Dedifferentiated amniotic fluid mesenchymal stem cell (primary cell): ENCODE measurements around the gene BCAN.
"Not testable (repeated sequence)": the region's sequence is repeated elsewhere in the genome, so short reads cannot be mapped to it uniquely, and the experiment has no call there.

Experiments used
- DNase-seq: peaks from one replicate; pipeline ENCODE4 v3.0.0-alpha.2; 2016; ENCODE audit errors: extremely low spot score

The BCAN gene

GRCh38 chr1:156615946-156616345, 26.0 kb upstream of the BCAN start:
- no peak for DNase-seq

GRCh38 chr1:156616463-156616862, 25.5 kb upstream of the BCAN start:
- DNase-seq: no peak

- no peak for DNase-seq
These were observed 22.9 kb upstream of the BCAN start, which contains the start of gene HAPLN2 for GRCh38 chr1:156618853-156619581. Gene HAPLN2 (plus strand): TSS chr1:156619415. CDS start chr1:156623491, 4,076 bp downstream.

- DNase-seq: no peak
These were observed 22.3 kb upstream of the BCAN start for GRCh38 chr1:156619582-156619955.

- no peak for DNase-seq
These were observed 19.2 kb upstream of the BCAN start for GRCh38 chr1:156622581-156623297.

GRCh38 chr1:156623946-156624813, 17.7 kb upstream of the BCAN start:
- DNase-seq: no peak

- no peak for DNase-seq
These were observed 17.0 kb upstream of the BCAN start for GRCh38 chr1:156624814-156625435.

GRCh38 chr1:156625436-156626078, 16.4 kb upstream of the BCAN start:
- no peak for DNase-seq

- no peak for DNase-seq
These were observed 15.9 kb upstream of the BCAN start for GRCh38 chr1:156626079-156626438.

- no peak for DNase-seq
These were observed 14.5 kb upstream of the BCAN start for GRCh38 chr1:156627313-156627880.

GRCh38 chr1:156629823-156630449, 12.0 kb upstream of the BCAN start:
- no peak for DNase-seq

- DNase-seq: not testable (repeated sequence)
These were observed 10.8 kb upstream of the BCAN start for GRCh38 chr1:156631152-156631551.

- no peak for DNase-seq
These were observed 9.6 kb upstream of the BCAN start for GRCh38 chr1:156632355-156632754.

- DNase-seq: no peak
These were observed 3.5 kb upstream of the BCAN start for GRCh38 chr1:156638189-156638985.

- no peak for DNase-seq
These were observed 2.3 kb upstream of the BCAN start for GRCh38 chr1:156639601-156640101.

- no peak for DNase-seq
These were observed 843 bp upstream of the BCAN start for GRCh38 chr1:156640842-156641706.

GRCh38 chr1:156642265-156643048, 540 bp downstream of the BCAN start:
- DNase-seq: no peak
